B cell (primary cell): ENCODE data around the gene HMGN3.

Experiments
- EZH2 ChIP-seq: IDR thresholded peaks from 2 replicates; pipeline ENCODE4 v1.6.1; 2012; ENCODE audit warnings: borderline replicate concordance, low read depth, mild to moderate bottlenecking, moderate library complexity, low read length; ENCODE audit not compliant: insufficient read depth, poor library complexity, severe bottlenecking
- TF ChIP-seq, protein P1 (sequence below): fragments of 200-600 bp; IDR thresholded peaks from one replicate; pipeline ENCODE4 v1.8.0; 2022; ENCODE audit warnings: antibody characterized with exemption, mild to moderate bottlenecking

DNA sequence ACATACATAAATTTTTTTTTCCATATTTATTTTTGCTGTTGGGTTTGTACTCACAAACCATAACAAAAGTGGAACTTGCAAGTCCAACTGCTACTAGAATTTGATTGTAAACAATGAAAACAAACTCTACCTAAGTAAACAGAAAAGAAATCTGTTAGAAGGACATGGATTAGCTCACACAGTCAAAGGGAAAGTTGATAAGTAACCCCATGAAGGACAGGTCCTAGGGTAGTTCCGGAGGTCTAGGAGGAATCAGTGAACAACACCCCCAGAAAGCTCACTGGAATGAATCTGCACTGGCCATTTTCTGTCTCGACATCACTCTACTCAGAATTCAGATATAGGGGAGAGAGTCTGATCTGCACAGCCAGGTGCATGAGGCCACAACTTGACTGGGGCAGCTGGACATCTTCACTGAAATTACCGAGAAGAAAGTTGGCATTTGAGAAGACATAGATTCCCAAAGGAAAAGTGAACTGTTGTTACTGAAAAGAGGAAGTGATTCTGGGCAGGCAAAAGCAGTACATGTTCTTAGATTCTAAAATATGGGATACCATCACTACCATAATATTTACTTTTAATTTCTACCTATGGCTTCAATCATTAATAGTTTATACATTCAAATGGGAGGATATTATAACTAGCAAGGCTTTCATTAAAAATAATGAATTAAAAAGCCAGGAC lies 76.4 kb downstream of the HMGN3 start:
- TF ChIP-seq, protein P1, sequence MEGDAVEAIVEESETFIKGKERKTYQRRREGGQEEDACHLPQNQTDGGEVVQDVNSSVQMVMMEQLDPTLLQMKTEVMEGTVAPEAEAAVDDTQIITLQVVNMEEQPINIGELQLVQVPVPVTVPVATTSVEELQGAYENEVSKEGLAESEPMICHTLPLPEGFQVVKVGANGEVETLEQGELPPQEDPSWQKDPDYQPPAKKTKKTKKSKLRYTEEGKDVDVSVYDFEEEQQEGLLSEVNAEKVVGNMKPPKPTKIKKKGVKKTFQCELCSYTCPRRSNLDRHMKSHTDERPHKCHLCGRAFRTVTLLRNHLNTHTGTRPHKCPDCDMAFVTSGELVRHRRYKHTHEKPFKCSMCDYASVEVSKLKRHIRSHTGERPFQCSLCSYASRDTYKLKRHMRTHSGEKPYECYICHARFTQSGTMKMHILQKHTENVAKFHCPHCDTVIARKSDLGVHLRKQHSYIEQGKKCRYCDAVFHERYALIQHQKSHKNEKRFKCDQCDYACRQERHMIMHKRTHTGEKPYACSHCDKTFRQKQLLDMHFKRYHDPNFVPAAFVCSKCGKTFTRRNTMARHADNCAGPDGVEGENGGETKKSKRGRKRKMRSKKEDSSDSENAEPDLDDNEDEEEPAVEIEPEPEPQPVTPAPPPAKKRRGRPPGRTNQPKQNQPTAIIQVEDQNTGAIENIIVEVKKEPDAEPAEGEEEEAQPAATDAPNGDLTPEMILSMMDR: no peak
- no peak for TF ChIP-seq EZH2
